Measurements from ENCODE around the gene OR2H1.
"Not testable (repeated sequence)": the region's sequence is repeated elsewhere in the genome, so short reads cannot be mapped to it uniquely, and the experiment has no call there.

OR2H1 gene

GRCh38 chr6:29424575-29424974, 32.4 kb upstream of the OR2H1 start:
- Histone ChIP-seq H3K14ac (ENCODE audit: low read length in 2 of 2) (no peak overlapping the region), H3K27me3 (ENCODE audit: control insufficient read depth in 1 of 2, insufficient read depth in 1 of 2, low read length in 2 of 2) (no peaks in the 10 kb centered on the region), H3K9me3 (ENCODE audit: control insufficient read depth, low read length) (peaks cover 2% of the 10 kb centered on the region), H3K4me3 (ENCODE audit: insufficient read depth in 1 of 2, low read depth in 1 of 2, low read length in 2 of 2) (no peak overlapping the region), H2BK120ac (ENCODE audit: low read depth, low read length) (no peak overlapping the region), H3K23ac (ENCODE audit: low read length in 2 of 2) (no peak overlapping the region), H2BK15ac (ENCODE audit: low read depth, poor library complexity, severe bottlenecking) (no peak overlapping the region), H3K9ac (ENCODE audit: low read length) (no peak overlapping the region), H2BK5ac (ENCODE audit: low read depth, low read length, poor library complexity, severe bottlenecking) (no peak overlapping the region), H3K4ac (ENCODE audit: low read depth in 1 of 2, low read length in 2 of 2) (no peak overlapping the region), H3K36me3 (ENCODE audit: control insufficient read depth in 1 of 2, insufficient read depth in 2 of 2, low read depth in 1 of 2, low read length in 2 of 2) (no peaks in the 10 kb centered on the region), H4K91ac (ENCODE audit: low read length) (no peak overlapping the region), H3K27ac (ENCODE audit: low read length, poor library complexity, severe bottlenecking) (no peak overlapping the region), H2AK5ac (ENCODE audit: low read length, severe bottlenecking) (no peak overlapping the region), H3K18ac (ENCODE audit: low read depth in 1 of 2, low read length in 2 of 2) (no peak overlapping the region), H3K4me1 (ENCODE audit: control insufficient read depth, insufficient read depth, low read depth, low read length) (no peaks in the 10 kb centered on the region), H3K4me2 (ENCODE audit: low read length, poor library complexity, severe bottlenecking) (no peak overlapping the region), H3K79me1 (replicated peaks; ENCODE audit: low read length, poor library complexity, severe bottlenecking) (no peaks in the 10 kb centered on the region), H2AFZ (ENCODE audit: low read depth, low read length) (no peak overlapping the region), H2BK12ac (ENCODE audit: low read length in 2 of 2) (no peak overlapping the region), H4K8ac (ENCODE audit: low read length) (no peak overlapping the region)
- 33% methylated on average over 1 of the region's 2 CpGs for WGBS
- no peak for DNase-seq

- Histone ChIP-seq H3K27me3 (ENCODE audit: control insufficient read depth in 1 of 2, insufficient read depth in 1 of 2, low read length in 2 of 2) (no peaks in the 10 kb centered on the region), H3K4me2 (ENCODE audit: low read length, poor library complexity, severe bottlenecking) (no peak overlapping the region), H4K8ac (ENCODE audit: low read length) (no peak overlapping the region), H3K23ac (ENCODE audit: low read length in 2 of 2) (no peak overlapping the region), H3K9me3 (ENCODE audit: control insufficient read depth, low read length) (peaks cover 2% of the 10 kb centered on the region), H3K79me1 (replicated peaks; ENCODE audit: low read length, poor library complexity, severe bottlenecking) (no peaks in the 10 kb centered on the region), H3K18ac (ENCODE audit: low read depth in 1 of 2, low read length in 2 of 2) (no peak overlapping the region), H2BK12ac (ENCODE audit: low read length in 2 of 2) (no peak overlapping the region), H4K91ac (ENCODE audit: low read length) (no peak overlapping the region), H2BK120ac (ENCODE audit: low read depth, low read length) (no peak overlapping the region), H2AFZ (ENCODE audit: low read depth, low read length) (no peak overlapping the region), H3K14ac (ENCODE audit: low read length in 2 of 2) (no peak overlapping the region), H3K9ac (ENCODE audit: low read length) (no peak overlapping the region), H3K4me3 (ENCODE audit: insufficient read depth in 1 of 2, low read depth in 1 of 2, low read length in 2 of 2) (no peak overlapping the region), H3K27ac (ENCODE audit: low read length, poor library complexity, severe bottlenecking) (no peak overlapping the region), H2AK5ac (ENCODE audit: low read length, severe bottlenecking) (no peak overlapping the region), H2BK15ac (ENCODE audit: low read depth, poor library complexity, severe bottlenecking) (no peak overlapping the region), H3K36me3 (ENCODE audit: control insufficient read depth in 1 of 2, insufficient read depth in 2 of 2, low read depth in 1 of 2, low read length in 2 of 2) (no peaks in the 10 kb centered on the region), H3K4ac (ENCODE audit: low read depth in 1 of 2, low read length in 2 of 2) (no peak overlapping the region), H3K4me1 (ENCODE audit: control insufficient read depth, insufficient read depth, low read depth, low read length) (no peaks in the 10 kb centered on the region), H2BK5ac (ENCODE audit: low read depth, low read length, poor library complexity, severe bottlenecking) (no peak overlapping the region)
- no CpG with 5 or more reads among the region's 1 CpG for WGBS
- no peak for DNase-seq
These were observed 31.9 kb upstream of the OR2H1 start for GRCh38 chr6:29425075-29425474.

- no peaks in the 10 kb centered on the region for H3K79me1 ChIP-seq (replicated peaks; ENCODE audit: low read length, poor library complexity, severe bottlenecking)
- no peak overlapping the region for H4K91ac ChIP-seq (ENCODE audit: low read length)
- no peak overlapping the region for H2AFZ ChIP-seq (ENCODE audit: low read depth, low read length)
- no peak overlapping the region for H3K4me2 ChIP-seq (ENCODE audit: low read length, poor library complexity, severe bottlenecking)
- H3K4me3 ChIP-seq (ENCODE audit: insufficient read depth in 1 of 2, low read depth in 1 of 2, low read length in 2 of 2) = no peak overlapping the region
- no peak overlapping the region for H3K14ac ChIP-seq (ENCODE audit: low read length in 2 of 2)
- H3K4ac ChIP-seq (ENCODE audit: low read depth in 1 of 2, low read length in 2 of 2) = no peak overlapping the region
- H2BK5ac ChIP-seq (ENCODE audit: low read depth, low read length, poor library complexity, severe bottlenecking) = no peak overlapping the region
- H4K8ac ChIP-seq (ENCODE audit: low read length) = no peak overlapping the region
- no peaks in the 10 kb centered on the region for H3K36me3 ChIP-seq (ENCODE audit: control insufficient read depth in 1 of 2, insufficient read depth in 2 of 2, low read depth in 1 of 2, low read length in 2 of 2)
- H3K27me3 ChIP-seq (ENCODE audit: control insufficient read depth in 1 of 2, insufficient read depth in 1 of 2, low read length in 2 of 2) = no peaks in the 10 kb centered on the region
- H3K23ac ChIP-seq (ENCODE audit: low read length in 2 of 2) = no peak overlapping the region
- H2BK120ac ChIP-seq (ENCODE audit: low read depth, low read length) = no peak overlapping the region
- no peak overlapping the region for H2BK12ac ChIP-seq (ENCODE audit: low read length in 2 of 2)
- no peak overlapping the region for H3K27ac ChIP-seq (ENCODE audit: low read length, poor library complexity, severe bottlenecking)
- no peak overlapping the region for H3K9ac ChIP-seq (ENCODE audit: low read length)
- H2BK15ac ChIP-seq (ENCODE audit: low read depth, poor library complexity, severe bottlenecking) = no peak overlapping the region
- WGBS = 88% methylated on average over 3 of the region's 3 CpGs
- DNase-seq = no peak
- no peaks in the 10 kb centered on the region for H3K4me1 ChIP-seq (ENCODE audit: control insufficient read depth, insufficient read depth, low read depth, low read length)
- no peaks in the 10 kb centered on the region for H3K9me3 ChIP-seq (ENCODE audit: control insufficient read depth, low read length)
- no peak overlapping the region for H3K18ac ChIP-seq (ENCODE audit: low read depth in 1 of 2, low read length in 2 of 2)
- H2AK5ac ChIP-seq (ENCODE audit: low read length, severe bottlenecking) = no peak overlapping the region
These were observed 30.3 kb upstream of the OR2H1 start for GRCh38 chr6:29426654-29427053.

- H3K9me3 ChIP-seq (ENCODE audit: control insufficient read depth, low read length); H3K27me3 ChIP-seq (ENCODE audit: control insufficient read depth in 1 of 2, insufficient read depth in 1 of 2, low read length in 2 of 2); H2BK12ac ChIP-seq (ENCODE audit: low read length in 2 of 2); H2AK5ac ChIP-seq (ENCODE audit: low read length, severe bottlenecking); H3K4me3 ChIP-seq (ENCODE audit: insufficient read depth in 1 of 2, low read depth in 1 of 2, low read length in 2 of 2); H4K91ac ChIP-seq (ENCODE audit: low read length); H3K4ac ChIP-seq (ENCODE audit: low read depth in 1 of 2, low read length in 2 of 2); H3K36me3 ChIP-seq (ENCODE audit: control insufficient read depth in 1 of 2, insufficient read depth in 2 of 2, low read depth in 1 of 2, low read length in 2 of 2); DNase-seq; H2AFZ ChIP-seq (ENCODE audit: low read depth, low read length); H3K14ac ChIP-seq (ENCODE audit: low read length in 2 of 2); H3K79me1 ChIP-seq (replicated peaks; ENCODE audit: low read length, poor library complexity, severe bottlenecking); H3K27ac ChIP-seq (ENCODE audit: low read length, poor library complexity, severe bottlenecking); H4K8ac ChIP-seq (ENCODE audit: low read length); H3K4me1 ChIP-seq (ENCODE audit: control insufficient read depth, insufficient read depth, low read depth, low read length); H3K9ac ChIP-seq (ENCODE audit: low read length); H3K18ac ChIP-seq (ENCODE audit: low read depth in 1 of 2, low read length in 2 of 2); H2BK5ac ChIP-seq (ENCODE audit: low read depth, low read length, poor library complexity, severe bottlenecking); H3K23ac ChIP-seq (ENCODE audit: low read length in 2 of 2); H2BK120ac ChIP-seq (ENCODE audit: low read depth, low read length); H2BK15ac ChIP-seq (ENCODE audit: low read depth, poor library complexity, severe bottlenecking): not testable (repeated sequence)
- WGBS = 31% methylated on average over 12 of the region's 18 CpGs
- H3K4me2 ChIP-seq (ENCODE audit: low read length, poor library complexity, severe bottlenecking) = peak overlapping the region; percentile 22
These were observed 20.2 kb upstream of the OR2H1 start for GRCh38 chr6:29436730-29437129.

All from mesenchymal stem cell (in vitro differentiated cells and primary cell).